LHCN-M2 (cell line): ENCODE results near the gene MAP3K5. TPM values are rescaled to one million over a fixed set of nuclear protein-coding genes. Genes with fewer than 3 reads are reported as not detected.

Source experiments
- DNase-seq: peaks from one replicate; pipeline ENCODE4 v3.0.0-alpha.2; 2012; ENCODE audit warnings: low read depth
- total RNA-seq: library from RNA; depleted of rRNA; stranded (reverse); fragments of >200 nt; gene quantifications from 2 replicates; pipeline ENCODE4 v1.2.3, GENCODE V29; 2014

The MAP3K5 gene
- total RNA-seq, 1 experiment from 2014 or later: 68.5 TPM

- peak; percentile 36 for DNase-seq
Observed at GRCh38 chr6:136547336-136547735, 244.9 kb downstream of the MAP3K5 start.

GRCh38 chr6:136546331-136546730, 245.9 kb downstream of the MAP3K5 start:
- DNase-seq: no peak

- DNase-seq: no peak
Observed at GRCh38 chr6:136544326-136544725, 248.0 kb downstream of the MAP3K5 start.

GRCh38 chr6:136541395-136541794, 250.9 kb downstream of the MAP3K5 start:
- DNase-seq: no peak

DNA sequence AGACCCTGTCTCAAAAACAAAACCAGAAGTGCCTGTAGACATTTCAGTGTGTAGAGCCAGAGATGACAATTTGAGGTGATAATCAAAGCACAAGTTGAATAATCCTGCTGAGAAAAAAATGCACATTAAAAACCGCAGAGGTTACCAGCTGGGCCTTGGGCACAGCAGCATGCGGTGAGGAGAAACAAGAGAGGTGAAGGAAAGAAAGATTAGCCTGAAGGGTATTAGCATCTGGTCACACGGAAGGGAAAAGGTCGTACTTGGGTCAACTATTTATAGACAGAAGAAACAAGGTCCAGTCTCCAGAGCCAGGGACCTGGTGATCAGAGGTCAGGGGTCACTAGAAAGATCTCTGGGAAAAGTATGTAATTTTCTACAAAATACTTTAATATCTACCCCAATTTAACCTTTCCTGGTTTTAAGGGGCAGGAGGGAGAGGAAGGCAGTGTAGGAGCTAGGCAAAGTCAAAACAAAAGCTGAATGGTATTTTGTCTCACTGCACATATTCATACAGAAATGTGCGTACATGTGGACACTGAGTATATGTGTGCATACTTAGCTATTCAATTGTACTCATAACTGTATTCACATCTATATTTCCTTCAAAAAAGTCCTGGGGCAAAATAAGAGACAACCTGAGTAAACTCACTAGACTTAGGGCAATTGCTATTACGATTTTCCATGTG, 252.2 kb downstream of the MAP3K5 start:
- no peak for DNase-seq

- DNase-seq: no peak
Observed at GRCh38 chr6:136538836-136539235, 253.4 kb downstream of the MAP3K5 start.

DNA sequence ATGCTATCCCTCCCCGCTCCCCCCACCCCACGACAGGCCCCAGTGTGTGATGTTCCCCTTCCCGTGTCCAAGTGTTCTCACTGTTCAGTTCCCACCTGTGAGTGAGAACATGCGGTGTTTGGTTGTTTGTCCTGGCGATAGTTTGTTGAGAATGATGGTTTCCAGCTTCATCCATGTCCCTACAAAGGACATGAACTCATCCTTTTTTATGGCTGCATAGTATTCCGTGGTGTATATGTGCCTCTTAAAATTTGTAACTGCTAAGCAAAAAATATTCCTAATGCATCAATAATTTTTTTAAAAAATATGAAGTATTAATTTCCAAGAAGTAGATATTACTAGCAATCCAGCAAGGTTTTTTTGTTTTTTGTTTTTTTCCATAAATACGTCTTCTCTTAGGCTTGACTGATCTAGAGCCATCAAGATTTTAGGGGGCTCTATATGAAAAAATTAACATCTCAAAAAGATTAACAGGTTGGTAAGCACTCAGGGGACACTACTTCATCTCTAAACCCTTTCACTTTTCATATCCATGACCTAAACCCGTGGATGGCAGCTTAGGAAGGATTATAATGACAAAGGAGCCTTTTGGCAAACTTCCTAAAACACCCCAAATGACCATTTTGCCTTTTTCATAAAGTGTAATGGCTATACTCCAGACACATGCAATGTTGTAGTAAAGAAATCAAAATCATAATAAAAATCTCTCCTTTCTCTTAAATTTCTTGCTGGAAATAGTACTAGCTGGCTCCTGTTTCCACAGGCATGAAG, 256.2 kb downstream of the MAP3K5 start:
- no peak for DNase-seq

DNA sequence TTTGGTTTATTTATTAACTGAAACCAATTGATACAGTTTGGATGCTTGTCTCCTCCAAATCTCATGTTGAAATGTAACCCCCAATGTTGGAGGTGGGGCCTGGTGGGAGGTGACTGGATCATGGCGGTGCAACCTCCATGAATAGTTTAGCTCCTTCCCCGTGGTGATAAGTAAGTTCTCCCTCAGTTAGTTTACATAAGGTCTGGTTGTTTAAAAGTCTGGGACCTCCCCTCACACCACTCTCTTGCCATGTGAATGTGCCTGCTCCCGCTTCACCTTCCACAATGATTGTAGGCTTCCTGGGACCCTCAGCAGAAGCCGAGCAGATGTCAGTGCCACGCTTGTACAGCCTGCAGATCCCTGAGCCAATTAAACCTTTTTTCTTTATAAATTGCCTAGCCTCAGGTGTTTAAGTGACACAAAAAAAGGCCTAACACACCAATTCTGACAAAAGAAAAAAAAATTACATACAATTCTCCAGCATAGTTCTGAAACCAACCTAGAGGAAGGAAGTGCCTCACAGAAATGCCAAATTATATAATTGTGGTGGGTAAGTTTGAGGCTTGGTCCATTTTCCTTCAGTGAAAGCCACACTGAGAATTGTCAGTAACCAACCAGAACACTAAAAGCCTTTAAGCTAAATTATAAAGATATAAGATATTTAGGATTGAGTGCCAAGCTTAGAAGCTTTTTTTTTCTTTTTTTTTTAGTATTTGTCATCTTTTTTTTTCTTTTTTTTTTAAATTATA, 257.1 kb downstream of the MAP3K5 start:
- no peak for DNase-seq

- no peak for DNase-seq
Observed at GRCh38 chr6:136534268-136534667, 258.0 kb downstream of the MAP3K5 start.

DNA sequence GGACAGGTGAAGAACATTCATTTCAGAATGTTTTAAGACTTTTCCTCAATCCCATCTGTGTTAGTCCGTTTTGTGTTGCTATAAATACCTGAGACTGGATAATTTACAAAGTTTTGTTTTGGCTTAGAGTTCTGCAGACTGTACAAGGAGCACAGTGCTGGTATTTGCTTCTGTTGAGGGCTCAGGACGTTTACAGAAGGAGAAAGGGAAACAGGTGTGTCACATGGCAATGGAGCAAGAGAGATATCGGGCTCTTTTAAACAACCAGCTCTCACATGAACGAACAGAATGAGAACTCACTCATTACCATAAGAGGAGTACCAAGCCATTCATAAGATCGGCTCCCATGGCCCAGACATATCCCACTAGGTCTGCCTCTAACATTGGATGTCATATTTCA, 258.8 kb downstream of the MAP3K5 start:
- no peak for DNase-seq

DNA sequence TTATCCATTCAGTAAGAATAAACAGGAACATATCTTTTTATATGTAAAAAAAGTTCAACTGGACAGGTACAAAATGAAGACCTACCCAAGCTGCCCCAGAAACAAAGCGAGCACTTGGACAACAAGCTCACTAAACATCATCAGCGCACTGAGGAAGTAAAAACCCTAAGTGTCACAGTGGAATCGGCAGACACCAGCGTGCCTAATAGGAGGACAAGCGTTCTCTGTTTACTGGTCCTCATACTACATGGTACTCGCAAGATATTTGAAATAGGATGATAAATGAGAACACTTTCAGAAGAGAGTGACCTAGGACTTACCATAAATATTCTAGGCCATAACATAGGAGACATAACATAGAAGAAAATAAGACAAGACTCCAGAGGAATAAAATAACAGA, 260.2 kb downstream of the MAP3K5 start:
- no peak for DNase-seq

- no peak for DNase-seq
Observed at GRCh38 chr6:136529710-136530109, 262.6 kb downstream of the MAP3K5 start.

DNA sequence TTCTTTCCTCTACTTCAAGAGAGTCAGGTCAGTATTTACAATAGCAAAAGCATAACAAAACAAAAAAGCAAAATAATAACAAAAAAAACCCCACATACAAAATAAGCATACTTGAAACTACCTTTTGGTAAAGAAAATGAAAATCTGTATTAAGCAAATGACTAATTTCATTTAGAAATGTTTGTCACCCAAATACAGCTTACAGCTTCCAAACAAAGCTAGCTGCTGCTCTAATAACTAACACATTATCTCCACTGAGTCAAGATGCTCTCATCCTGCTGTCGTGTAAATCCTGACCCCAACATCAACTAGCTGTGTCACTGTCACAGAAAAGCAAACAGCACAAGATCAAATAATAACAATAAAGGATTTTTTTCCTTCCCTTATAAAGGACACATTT, 263.8 kb downstream of the MAP3K5 start:
- no peak for DNase-seq

DNA sequence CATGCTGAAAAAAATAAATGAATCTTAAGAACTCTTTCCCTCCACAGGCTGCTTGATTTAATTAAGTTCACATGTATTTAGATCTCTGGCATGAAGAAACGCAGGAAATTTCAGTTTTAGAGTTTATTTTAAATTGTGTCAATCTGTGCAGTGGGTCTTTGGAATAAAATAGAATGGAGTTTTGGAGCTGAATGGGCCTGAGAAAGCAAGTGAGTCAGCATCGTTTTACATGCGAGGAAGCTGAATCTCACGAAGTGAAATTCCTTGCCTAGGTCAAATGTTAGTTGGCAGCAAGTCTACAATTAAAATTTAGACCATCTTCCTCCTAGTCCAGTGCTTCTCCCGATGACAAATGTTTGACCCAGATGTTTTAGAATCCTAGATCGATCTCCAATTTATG, 264.4 kb downstream of the MAP3K5 start:
- no peak for DNase-seq

DNA sequence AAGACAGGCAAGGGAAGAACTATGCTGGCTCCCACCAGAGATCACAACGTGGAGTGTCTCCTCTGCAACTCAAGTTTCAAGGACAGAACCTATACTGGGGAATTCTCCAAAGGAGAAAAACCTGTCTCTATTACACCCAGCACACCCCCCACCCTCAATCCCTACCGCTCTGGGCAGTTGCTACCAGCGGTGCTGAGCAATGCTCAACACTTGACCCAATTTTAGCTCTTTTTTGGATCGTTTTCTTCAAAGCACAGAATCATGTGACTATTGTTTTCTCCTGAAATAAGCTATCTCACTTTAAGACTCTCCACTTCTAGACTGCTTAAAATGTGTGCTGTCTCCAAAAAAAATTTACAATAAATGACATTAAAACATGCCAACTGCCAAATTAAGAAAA, 265.3 kb downstream of the MAP3K5 start:
- no peak for DNase-seq

DNA sequence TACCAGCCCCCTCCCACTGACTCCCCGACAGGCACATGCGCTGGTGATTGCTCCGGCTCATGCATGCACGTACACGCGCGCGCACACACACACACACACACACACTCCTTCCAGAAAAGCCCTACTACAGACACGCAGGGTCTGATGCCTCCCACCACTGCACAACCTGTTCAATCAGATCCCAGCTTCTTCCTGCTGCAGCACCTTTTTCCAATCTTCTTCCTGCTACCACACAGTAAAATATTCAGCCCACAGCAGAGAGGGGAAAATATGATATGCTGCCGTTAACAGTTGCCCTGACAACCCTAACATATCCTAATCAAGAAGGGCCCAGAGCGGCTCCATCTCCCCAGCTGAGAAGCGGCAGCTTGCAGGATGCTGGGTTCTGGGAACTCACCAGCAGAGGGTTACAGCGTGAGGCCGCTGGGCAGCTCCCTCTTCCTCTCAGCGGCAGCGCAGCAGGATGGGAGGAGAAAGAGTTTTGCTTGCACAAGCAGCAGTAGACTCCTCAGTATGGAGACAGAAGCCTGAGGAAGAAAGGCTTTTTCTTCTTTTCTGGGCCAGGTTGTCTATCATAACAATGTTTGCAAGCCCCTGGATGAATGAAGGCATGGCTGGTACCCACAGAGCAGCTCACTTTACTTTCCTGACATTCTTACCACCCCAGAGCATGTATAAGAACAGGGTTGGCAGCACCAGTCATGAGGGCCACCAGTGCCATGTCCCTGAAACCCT, 265.9 kb downstream of the MAP3K5 start:
- peak; percentile 24 for DNase-seq

DNA sequence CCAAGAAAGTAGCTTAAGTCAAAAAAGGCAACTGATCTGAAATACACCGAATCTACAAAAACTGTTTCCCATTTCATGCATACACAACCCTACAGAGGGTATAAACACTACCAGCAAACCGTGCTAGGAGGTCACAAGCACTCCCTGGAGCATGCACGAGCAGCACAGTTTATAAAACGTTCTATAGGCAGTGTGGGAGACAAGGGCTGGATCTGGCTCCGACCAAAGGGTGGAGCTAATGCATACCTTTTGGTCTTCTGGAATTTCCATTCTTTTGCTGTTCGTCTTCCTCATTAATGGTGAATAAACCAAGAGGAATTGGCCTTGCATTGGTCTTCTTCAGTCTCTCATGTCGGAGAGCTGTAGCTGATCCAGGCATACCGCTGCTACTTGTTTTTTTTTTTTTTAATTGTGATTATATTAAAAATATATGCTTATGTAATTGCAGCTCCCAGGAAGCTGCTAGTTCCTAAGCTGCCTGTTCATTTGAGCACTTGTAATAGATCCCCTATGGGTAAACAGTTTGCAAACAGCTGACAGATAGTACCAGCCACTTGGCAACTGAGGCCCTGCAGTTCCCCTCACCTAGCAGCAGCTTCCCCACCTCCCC, 266.6 kb downstream of the MAP3K5 start:
- no peak for DNase-seq

DNA sequence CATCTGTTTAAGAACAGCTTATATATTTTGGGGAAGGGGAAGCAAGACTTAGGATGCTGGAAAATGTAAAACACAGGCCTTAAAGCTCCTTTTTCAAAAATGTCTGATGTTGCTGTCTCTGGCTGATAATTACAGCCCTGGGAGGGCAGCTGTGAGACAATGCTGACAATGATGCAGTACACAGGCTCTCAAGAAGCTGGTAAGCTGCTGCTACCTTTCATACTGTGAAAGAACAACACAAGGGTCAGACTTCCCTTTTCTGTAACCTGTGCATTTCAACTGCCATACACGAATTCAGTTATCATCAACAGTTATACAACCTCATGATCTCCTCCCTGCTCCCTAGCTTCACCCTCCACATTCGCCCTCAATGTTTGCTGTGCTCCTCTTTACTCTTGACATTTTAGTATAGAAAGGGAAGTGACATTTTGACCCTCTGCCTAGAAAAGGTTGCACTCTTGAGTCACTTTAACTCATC, 267.3 kb downstream of the MAP3K5 start:
- DNase-seq: no peak

GRCh38 chr6:136524339-136524935, 267.8 kb downstream of the MAP3K5 start:
- DNase-seq: no peak

GRCh38 chr6:136523196-136523595, 269.1 kb downstream of the MAP3K5 start:
- no peak for DNase-seq

DNA sequence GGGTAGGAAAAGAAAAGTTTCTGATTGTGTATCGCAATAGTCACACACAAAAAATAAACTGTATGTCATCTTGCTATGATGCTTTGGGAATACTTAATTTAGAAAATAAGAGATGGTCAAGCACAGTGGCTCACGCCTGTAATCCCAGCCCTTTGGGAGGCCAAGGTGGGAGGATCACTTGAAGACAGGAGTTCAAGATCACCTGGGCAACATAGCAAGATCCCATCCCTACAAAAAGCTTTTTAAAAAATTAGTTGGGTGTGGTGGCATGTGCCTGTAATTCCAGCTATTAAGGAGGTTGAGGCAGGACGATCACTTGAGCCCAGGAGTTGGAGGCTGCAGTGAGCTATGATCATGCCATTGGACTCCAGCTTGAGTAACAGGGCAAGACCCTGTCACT, 269.6 kb downstream of the MAP3K5 start:
- no peak for DNase-seq
